ENCODE results near the gene CA4.

CA4 gene

GRCh38 chr17:60153606-60154390, 4.0 kb downstream of the CA4 start:
- no peak for FAIRE-seq

DNA sequence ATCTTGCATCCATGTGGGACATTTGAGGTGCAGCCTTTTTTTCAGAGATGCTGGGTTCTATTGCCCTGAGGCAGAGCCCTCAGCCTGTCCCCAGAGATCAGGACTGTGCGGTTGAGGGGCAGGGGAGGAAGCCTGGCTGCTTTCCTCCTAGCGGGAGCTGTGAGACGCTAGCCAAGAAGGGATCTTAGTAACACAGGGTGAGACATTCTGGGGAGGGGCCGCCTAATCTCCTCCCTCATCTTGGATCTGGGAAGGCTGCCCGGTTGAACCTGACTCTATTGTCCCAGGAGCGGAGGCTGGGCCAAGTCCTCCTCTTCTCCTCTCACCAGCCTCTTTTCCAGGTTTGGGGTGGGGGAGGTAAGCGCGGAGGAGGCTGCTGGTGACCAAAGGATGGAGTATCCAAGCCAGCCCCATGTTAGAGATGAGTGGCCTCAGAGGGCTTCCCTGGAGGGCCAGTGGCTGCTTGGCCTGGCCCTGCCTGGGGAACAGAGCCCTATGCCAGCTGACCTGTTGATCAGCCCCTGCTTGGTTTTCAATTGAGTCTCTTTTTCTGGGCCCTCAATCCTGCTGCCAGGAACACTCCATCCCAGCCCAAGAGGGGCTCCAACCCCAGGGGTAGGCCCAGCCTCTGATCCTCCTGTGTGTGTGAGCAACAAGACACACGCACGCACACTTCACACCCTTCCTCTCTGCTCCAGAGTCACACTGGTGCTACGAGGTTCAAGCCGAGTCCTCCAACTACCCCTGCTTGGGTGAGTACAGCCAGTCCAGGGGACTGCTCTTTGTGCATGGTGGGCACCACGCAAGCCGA, 5.0 kb downstream of the CA4 start:
- no peak for DNase-seq (ENCODE audit: insufficient read length)
- FAIRE-seq = no peak
- TF ChIP-seq POLR2AphosphoS5 (IDR thresholded peaks at IDR 0.05; ENCODE audit: low read depth, low read length) = no peak
- TF ChIP-seq TAF1 (IDR thresholded peaks at IDR 0.05; ENCODE audit: borderline replicate concordance, low read depth, low read length) = no peak
- no peak for TF ChIP-seq POLR2A (IDR thresholded peaks at IDR 0.05; ENCODE audit: low read depth, low read length)

More at GRCh38 chr17:60153606-60154390, 4.0 kb downstream of the CA4 start:
- no peak for TF ChIP-seq POLR2A (IDR thresholded peaks at IDR 0.05; ENCODE audit: low read depth, low read length)
- TF ChIP-seq POLR2AphosphoS5 (IDR thresholded peaks at IDR 0.05; ENCODE audit: low read depth, low read length) = no peak
- no peak for TF ChIP-seq TAF1 (IDR thresholded peaks at IDR 0.05; ENCODE audit: borderline replicate concordance, low read depth, low read length)
- no peak for DNase-seq (ENCODE audit: insufficient read length)

GRCh38 chr17:60155427-60155814, 5.6 kb downstream of the CA4 start:
- DNase-seq (ENCODE audit: insufficient read length) (no peak), FAIRE-seq (no peak)
- TF ChIP-seq POLR2A (IDR thresholded peaks at IDR 0.05; ENCODE audit: low read depth, low read length) = no peak
- no peak for TF ChIP-seq TAF1 (IDR thresholded peaks at IDR 0.05; ENCODE audit: borderline replicate concordance, low read depth, low read length)
- TF ChIP-seq POLR2AphosphoS5 (IDR thresholded peaks at IDR 0.05; ENCODE audit: low read depth, low read length) = no peak

DNA sequence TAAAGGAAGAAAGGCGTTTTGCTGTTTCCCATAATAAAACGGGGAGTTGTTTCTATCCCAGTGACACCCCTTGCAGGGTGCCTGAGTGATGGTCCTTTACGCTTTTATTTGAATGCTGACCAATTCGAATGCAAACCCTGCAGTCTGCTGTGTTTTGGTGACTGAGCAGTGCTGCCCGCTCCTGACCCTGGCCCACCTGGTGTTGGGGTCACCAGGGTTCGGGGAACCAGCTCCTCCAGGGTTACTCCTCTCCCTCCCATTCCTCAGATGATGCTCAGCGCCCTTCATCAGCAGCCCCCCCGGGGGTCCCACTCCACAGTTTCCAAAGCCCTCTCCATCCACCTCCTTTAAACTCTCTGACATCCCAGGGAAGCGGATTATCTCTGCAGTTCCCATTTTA, 6.0 kb downstream of the CA4 start:
- FAIRE-seq (no peak), DNase-seq (ENCODE audit: insufficient read length) (no peak)
- no peak for TF ChIP-seq POLR2AphosphoS5 (IDR thresholded peaks at IDR 0.05; ENCODE audit: low read depth, low read length)
- no peak for TF ChIP-seq TAF1 (IDR thresholded peaks at IDR 0.05; ENCODE audit: borderline replicate concordance, low read depth, low read length)
- no peak for TF ChIP-seq POLR2A (IDR thresholded peaks at IDR 0.05; ENCODE audit: low read depth, low read length)

DNA sequence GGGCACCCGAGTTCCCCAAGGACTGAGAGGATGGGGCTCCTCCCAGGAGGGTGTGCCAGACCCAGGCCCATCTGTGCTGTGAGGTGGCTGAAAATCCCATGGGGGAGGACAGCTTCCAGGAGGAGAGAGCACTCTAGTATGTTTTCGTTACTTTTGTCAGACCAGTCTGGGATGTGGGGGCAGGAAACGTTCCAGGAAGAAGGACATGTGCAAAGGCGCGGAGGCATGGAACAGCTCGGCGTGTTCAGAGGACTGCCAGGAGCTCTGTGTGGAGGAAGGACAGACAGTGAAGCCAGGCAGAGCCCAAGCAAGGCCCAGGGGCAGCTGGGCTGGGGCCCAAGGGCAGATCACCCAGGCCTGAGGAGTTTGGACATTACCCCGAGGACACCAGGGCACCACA, 7.0 kb downstream of the CA4 start:
- no peak for TF ChIP-seq TAF1 (IDR thresholded peaks at IDR 0.05; ENCODE audit: borderline replicate concordance, low read depth, low read length)
- no peak for TF ChIP-seq POLR2A (IDR thresholded peaks at IDR 0.05; ENCODE audit: low read depth, low read length)
- DNase-seq (ENCODE audit: insufficient read length) = no peak
- FAIRE-seq = no peak

GRCh38 chr17:60157487-60158040, 7.8 kb downstream of the CA4 start:
- TF ChIP-seq POLR2AphosphoS5 (IDR thresholded peaks at IDR 0.05; ENCODE audit: low read depth, low read length) = no peak
- no peak for TF ChIP-seq POLR2A (IDR thresholded peaks at IDR 0.05; ENCODE audit: low read depth, low read length)
- TF ChIP-seq TAF1 (IDR thresholded peaks at IDR 0.05; ENCODE audit: borderline replicate concordance, low read depth, low read length) = no peak
- DNase-seq (ENCODE audit: insufficient read length) = no peak
- FAIRE-seq = no peak

DNA sequence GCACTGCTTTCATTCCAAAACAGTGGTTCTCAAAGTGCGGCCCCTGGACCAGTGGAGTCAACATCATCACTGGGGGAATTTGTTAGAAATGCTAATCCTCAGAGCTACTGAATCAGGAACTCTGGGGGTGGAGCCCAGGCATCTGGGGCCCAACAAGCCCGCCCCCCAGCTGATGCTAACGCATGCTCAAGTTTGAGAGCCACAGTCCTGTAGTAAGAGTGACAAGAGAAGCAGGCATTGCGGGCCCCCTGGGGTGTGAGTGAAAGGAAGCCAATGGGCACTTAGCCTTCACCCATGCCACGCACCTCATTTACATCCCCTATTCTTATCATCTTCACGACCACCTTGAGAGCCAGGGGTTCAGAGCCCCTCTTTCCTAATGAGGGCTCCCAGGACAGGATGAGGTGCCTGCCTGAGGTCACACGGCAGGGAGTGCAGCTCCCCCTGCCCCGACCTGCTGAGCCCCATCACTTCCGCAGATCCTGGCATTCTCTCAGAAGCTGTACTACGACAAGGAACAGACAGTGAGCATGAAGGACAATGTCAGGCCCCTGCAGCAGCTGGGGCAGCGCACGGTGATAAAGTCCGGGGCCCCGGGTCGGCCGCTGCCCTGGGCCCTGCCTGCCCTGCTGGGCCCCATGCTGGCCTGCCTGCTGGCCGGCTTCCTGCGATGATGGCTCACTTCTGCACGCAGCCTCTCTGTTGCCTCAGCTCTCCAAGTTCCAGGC, 9.1 kb downstream of the CA4 start:
- FAIRE-seq (no peak), DNase-seq (ENCODE audit: insufficient read length) (no peak)
- TF ChIP-seq TAF1 (IDR thresholded peaks at IDR 0.05; ENCODE audit: borderline replicate concordance, low read depth, low read length) = no peak
- no peak for TF ChIP-seq POLR2AphosphoS5 (IDR thresholded peaks at IDR 0.05; ENCODE audit: low read depth, low read length)
- no peak for TF ChIP-seq POLR2A (IDR thresholded peaks at IDR 0.05; ENCODE audit: low read depth, low read length)

- TF ChIP-seq TAF1 (IDR thresholded peaks at IDR 0.05; ENCODE audit: borderline replicate concordance, low read depth, low read length) (no peak), POLR2AphosphoS5 (IDR thresholded peaks at IDR 0.05; ENCODE audit: low read depth, low read length) (no peak), POLR2A (IDR thresholded peaks at IDR 0.05; ENCODE audit: low read depth, low read length) (no peak)
- FAIRE-seq = no peak
- no peak for DNase-seq (ENCODE audit: insufficient read length)
Observed at GRCh38 chr17:60159479-60159866, 9.7 kb downstream of the CA4 start.

DNA sequence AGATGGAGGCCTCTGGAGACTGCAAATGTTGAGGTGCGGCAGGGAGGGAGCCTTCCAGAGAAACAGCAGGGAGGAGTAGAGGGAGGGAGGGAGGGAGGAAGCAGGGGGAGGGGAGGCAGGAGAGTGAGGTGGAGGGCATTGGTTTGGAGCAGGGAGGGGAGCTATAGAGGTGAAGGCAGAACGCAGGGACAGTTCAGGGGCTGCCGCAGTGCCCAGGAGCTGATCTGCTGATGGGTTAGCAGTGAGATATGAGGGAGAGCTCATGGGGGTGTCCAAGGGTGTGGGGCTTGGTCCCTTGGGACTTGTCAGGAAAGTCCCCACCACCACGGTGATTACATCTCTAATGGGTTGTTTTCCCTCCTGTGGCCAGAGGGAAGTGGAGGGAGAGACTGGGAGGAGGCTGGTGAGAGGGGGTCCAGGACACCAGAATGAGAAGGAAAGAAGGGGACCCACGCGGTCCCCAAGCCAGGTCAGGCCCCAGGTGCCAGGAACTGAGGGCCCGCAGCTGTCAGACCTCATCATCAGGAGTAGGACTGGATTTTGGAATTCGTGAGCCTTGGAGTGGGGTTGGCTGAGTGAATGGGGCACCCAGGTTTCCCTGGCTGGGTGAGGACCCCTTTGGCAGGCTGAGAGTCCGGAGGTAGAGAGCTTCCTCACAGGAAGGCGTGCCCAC, 11.2 kb downstream of the CA4 start:
- no peak for TF ChIP-seq POLR2A (IDR thresholded peaks at IDR 0.05; ENCODE audit: low read depth, low read length)
- no peak for TF ChIP-seq TAF1 (IDR thresholded peaks at IDR 0.05; ENCODE audit: borderline replicate concordance, low read depth, low read length)
- TF ChIP-seq POLR2AphosphoS5 (IDR thresholded peaks at IDR 0.05; ENCODE audit: low read depth, low read length) = no peak
- no peak for DNase-seq (ENCODE audit: insufficient read length)
- no peak for FAIRE-seq

DNA sequence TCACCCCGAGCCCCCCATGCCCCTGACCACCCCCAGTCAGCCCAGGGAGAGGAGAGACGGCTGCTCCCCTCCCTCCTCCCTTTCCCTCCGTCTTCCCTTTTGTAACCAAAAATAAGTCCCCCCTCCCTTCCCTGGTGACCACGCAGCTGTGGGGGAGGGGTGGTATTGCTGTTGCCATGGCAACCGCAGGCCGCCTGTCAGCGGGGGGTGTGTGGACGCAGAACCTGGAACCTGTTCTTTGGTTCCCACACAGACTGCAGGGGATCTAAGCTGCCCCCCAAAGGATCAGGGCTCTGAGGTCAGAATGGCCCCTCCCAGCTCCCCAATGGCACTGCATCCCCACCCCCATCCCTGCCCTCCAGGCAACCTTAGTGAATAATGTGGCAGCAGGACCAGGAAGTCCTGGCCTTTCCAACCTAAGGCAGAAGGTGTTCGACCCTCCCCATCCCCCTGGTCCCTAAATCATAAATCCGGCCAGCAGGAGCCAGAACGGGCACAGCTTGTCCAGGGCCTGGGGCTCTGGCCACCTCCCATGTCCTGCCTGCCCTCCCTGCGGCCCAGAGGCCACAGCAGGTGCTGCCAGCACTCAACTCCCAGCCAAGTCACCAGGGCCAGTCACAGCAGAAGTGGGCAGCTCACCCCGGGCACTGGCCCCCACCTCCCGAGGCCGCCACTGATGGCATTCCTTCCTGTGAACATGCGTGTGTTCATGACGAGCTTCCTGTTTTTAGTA, 12.0 kb downstream of the CA4 start:
- FAIRE-seq (peak; percentile 30), DNase-seq (ENCODE audit: insufficient read length) (no peak)
- TF ChIP-seq POLR2A (IDR thresholded peaks at IDR 0.05; ENCODE audit: low read depth, low read length) = no peak
- no peak for TF ChIP-seq TAF1 (IDR thresholded peaks at IDR 0.05; ENCODE audit: borderline replicate concordance, low read depth, low read length)
- TF ChIP-seq POLR2AphosphoS5 (IDR thresholded peaks at IDR 0.05; ENCODE audit: low read depth, low read length) = no peak
